ENCODE results near the gene MTMR10. TPM values are rescaled to one million over a fixed set of nuclear protein-coding genes. Genes with fewer than 3 reads are reported as not detected.

MTMR10 gene
- total and polyA plus RNA-seq, 3 donors from 2014 or later: 27.0 to 36.6 (median 35.4) TPM

- H3K36me3 ChIP-seq (ENCODE audit: low read depth, missing control alignments): no peaks in the 10 kb centered on the region
- H3K9me3 ChIP-seq: no peaks in the 10 kb centered on the region
- H3K27ac ChIP-seq: no peak overlapping the region
- H3K27me3 ChIP-seq: no peaks in the 10 kb centered on the region
- H3K4me1 ChIP-seq: no peaks in the 10 kb centered on the region
- no peak for TF ChIP-seq POLR2A (IDR thresholded peaks at IDR 0.05)
- no peak for TF ChIP-seq CTCF (IDR thresholded peaks at IDR 0.05)
- intact Hi-C loops (cut with DNase I; ENCODE audit: low total_unique reads): no loop called here
- 88 to 91% methylated on average over 5 of the region's 5 CpGs for WGBS, 2 donors
- no peak overlapping the region for H3K4me3 ChIP-seq
- DNase-seq: no peak
Observed at GRCh38 chr15:30974112-30974511, 17.3 kb downstream of the MTMR10 start.

- Histone ChIP-seq H3K9me3 (no peaks in the 10 kb centered on the region), H3K27ac (no peak overlapping the region), H3K27me3 (no peaks in the 10 kb centered on the region), H3K4me3 (no peak overlapping the region), H3K36me3 (ENCODE audit: low read depth, missing control alignments) (no peaks in the 10 kb centered on the region), H3K4me1 (no peaks in the 10 kb centered on the region)
- 92 to 95% methylated on average over 4 of the region's 4 CpGs for WGBS, 2 donors
- TF ChIP-seq POLR2A (IDR thresholded peaks at IDR 0.05): no peak
- TF ChIP-seq CTCF (IDR thresholded peaks at IDR 0.05): no peak
- intact Hi-C loops (cut with DNase I; ENCODE audit: low total_unique reads): no loop called here
- no peak for DNase-seq
Observed at GRCh38 chr15:30973379-30973778, 18.0 kb downstream of the MTMR10 start.

GRCh38 chr15:30969724-30970123 lies 21.7 kb downstream of the MTMR10 start:
- no peaks in the 10 kb centered on the region for H3K27me3 ChIP-seq
- DNase-seq: no peak
- WGBS, 2 donors: 96 to 97% methylated on average over 2 of the region's 2 CpGs
- H3K27ac ChIP-seq: no peak overlapping the region
- H3K9me3 ChIP-seq: no peaks in the 10 kb centered on the region
- TF ChIP-seq CTCF (IDR thresholded peaks at IDR 0.05) (no peak), POLR2A (IDR thresholded peaks at IDR 0.05) (no peak)
- H3K36me3 ChIP-seq (ENCODE audit: low read depth, missing control alignments): no peaks in the 10 kb centered on the region
- intact Hi-C loops (cut with DNase I; ENCODE audit: low total_unique reads): no loop called here
- no peak overlapping the region for H3K4me3 ChIP-seq
- H3K4me1 ChIP-seq: no peaks in the 10 kb centered on the region

GRCh38 chr15:30963681-30964080 lies 27.7 kb downstream of the MTMR10 start:
- TF ChIP-seq CTCF (IDR thresholded peaks at IDR 0.05) (no peak), POLR2A (IDR thresholded peaks at IDR 0.05) (no peak)
- Histone ChIP-seq H3K27me3 (no peaks in the 10 kb centered on the region), H3K27ac (no peak overlapping the region), H3K4me1 (no peaks in the 10 kb centered on the region), H3K4me3 (no peak overlapping the region), H3K36me3 (ENCODE audit: low read depth, missing control alignments) (no peaks in the 10 kb centered on the region), H3K9me3 (no peaks in the 10 kb centered on the region)
- no peak for DNase-seq
- WGBS, 2 donors: 86 to 89% methylated on average over 3 of the region's 3 CpGs
- intact Hi-C loops (cut with DNase I; ENCODE audit: low total_unique reads): no loop called here

GRCh38 chr15:30962659-30963058 lies 28.8 kb downstream of the MTMR10 start:
- DNase-seq: no peak
- Histone ChIP-seq H3K27me3 (no peaks in the 10 kb centered on the region), H3K9me3 (no peaks in the 10 kb centered on the region), H3K4me1 (no peaks in the 10 kb centered on the region), H3K27ac (no peak overlapping the region), H3K36me3 (ENCODE audit: low read depth, missing control alignments) (no peaks in the 10 kb centered on the region), H3K4me3 (no peak overlapping the region)
- intact Hi-C loops (cut with DNase I; ENCODE audit: low total_unique reads): no loop called here
- no peak for TF ChIP-seq POLR2A (IDR thresholded peaks at IDR 0.05)
- 96 to 100% methylated on average over 3 of the region's 3 CpGs for WGBS, 2 donors
